Endothelial cell of umbilical vein (primary cell): ENCODE measurements around the gene ZNF764.

Experiments used
- CTCF ChIP-seq, 2 donors: IDR thresholded peaks; 1 replicate in 1 of 2; 2 replicates in 1 of 2; pipeline ENCODE4 v1.5.1; 2011; ENCODE audit warnings: low read length in 2 of 2, mild to moderate bottlenecking in 2 of 2, moderate library complexity in 2 of 2, control low read depth in 1 of 2, inconsistent platforms in 1 of 2, low read depth in 1 of 2; ENCODE audit not compliant: insufficient read depth in 1 of 2; ENCODE audit errors: extremely low read depth in 1 of 2
- MYC ChIP-seq: IDR thresholded peaks from one replicate; pipeline ENCODE4 v1.6.1; 2011; ENCODE audit warnings: mild to moderate bottlenecking, low read depth, low read length

- TF ChIP-seq CTCF (IDR thresholded peaks at IDR 0.05; ENCODE audit: extremely low read depth in 1 of 2, insufficient read depth in 1 of 2, low read depth in 1 of 2, low read length in 2 of 2) (no peak), MYC (no peak)
Observed at GRCh38 chr16:30533748-30534367, 24.3 kb downstream of the ZNF764 start.
